Fibroblast of lung (primary cell): Measurements from ENCODE around the gene MAPK9.

Experiments
- EZH2 ChIP-seq: IDR thresholded peaks from 2 replicates; pipeline ENCODE4 v1.5.1; 2012; ENCODE audit warnings: low read length, control low read depth, mild to moderate bottlenecking; ENCODE audit errors: missing control alignments
- TF ChIP-seq, protein P1 (sequence below), 2 donors: IDR thresholded peaks in 1 of 2; conservative IDR thresholded peaks in 1 of 2; 1 replicate in 1 of 2; 2 replicates in 1 of 2; pipeline ENCODE4 v1.5.1; 2011 to 2012; ENCODE audit warnings: low read length in 2 of 2, control low read depth in 1 of 2, inconsistent platforms in 1 of 2, low read depth in 1 of 2, mild to moderate bottlenecking in 1 of 2

DNA sequence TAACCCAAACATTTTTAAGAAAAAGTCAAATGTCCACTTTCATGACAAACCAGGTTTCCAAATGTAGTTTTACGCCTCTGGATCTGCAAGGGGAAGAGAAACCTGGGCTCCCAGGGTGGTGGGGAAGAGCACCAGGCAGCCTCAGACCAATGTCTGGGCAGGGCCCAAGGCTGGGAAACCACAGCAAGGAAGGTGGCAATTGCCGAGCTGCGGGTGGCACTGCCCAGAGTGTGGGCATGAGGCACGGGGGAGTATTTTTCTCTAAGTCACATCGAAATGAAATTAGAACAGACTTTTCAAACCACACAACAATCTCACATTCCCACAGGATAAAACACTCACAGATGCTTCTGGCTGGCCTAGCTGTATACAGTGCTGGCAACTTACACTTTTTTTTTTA, 50.3 kb downstream of the MAPK9 start:
- TF ChIP-seq, protein P1, sequence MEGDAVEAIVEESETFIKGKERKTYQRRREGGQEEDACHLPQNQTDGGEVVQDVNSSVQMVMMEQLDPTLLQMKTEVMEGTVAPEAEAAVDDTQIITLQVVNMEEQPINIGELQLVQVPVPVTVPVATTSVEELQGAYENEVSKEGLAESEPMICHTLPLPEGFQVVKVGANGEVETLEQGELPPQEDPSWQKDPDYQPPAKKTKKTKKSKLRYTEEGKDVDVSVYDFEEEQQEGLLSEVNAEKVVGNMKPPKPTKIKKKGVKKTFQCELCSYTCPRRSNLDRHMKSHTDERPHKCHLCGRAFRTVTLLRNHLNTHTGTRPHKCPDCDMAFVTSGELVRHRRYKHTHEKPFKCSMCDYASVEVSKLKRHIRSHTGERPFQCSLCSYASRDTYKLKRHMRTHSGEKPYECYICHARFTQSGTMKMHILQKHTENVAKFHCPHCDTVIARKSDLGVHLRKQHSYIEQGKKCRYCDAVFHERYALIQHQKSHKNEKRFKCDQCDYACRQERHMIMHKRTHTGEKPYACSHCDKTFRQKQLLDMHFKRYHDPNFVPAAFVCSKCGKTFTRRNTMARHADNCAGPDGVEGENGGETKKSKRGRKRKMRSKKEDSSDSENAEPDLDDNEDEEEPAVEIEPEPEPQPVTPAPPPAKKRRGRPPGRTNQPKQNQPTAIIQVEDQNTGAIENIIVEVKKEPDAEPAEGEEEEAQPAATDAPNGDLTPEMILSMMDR (conservative IDR thresholded peaks at IDR 0.05 in 1 of 2, IDR thresholded peaks at IDR 0.05 in 1 of 2; ENCODE audit: low read depth in 1 of 2, low read length in 2 of 2): no peak
- TF ChIP-seq EZH2: no peak
